ENCODE data around the gene CXCR1. TPM values are rescaled to one million over a fixed set of nuclear protein-coding genes. Genes with fewer than 3 reads are reported as not detected.

Gene CXCR1
- total and polyA plus RNA-seq, 2 of the 4 experiments (the other 2 are of a cell fraction), result not detected

- Histone ChIP-seq H3K18ac (ENCODE audit: low read depth, low read length) (no peak overlapping the region), H3K9me1 (ENCODE audit: insufficient read depth, low read length) (no peaks in the 10 kb centered on the region), H3K9ac (ENCODE audit: low read depth, low read length) (no peak overlapping the region), H3K14ac (replicated peaks; ENCODE audit: low read depth, low read length) (no peak overlapping the region), H3K4me2 (ENCODE audit: low read depth, low read length) (no peak overlapping the region), H2AK9ac (replicated peaks; ENCODE audit: low read depth, low read length, poor library complexity) (no peak overlapping the region), H2BK20ac (ENCODE audit: low read depth, low read length) (no peak overlapping the region), H3K4me3 (ENCODE audit: insufficient read depth, low read depth, low read length) (no peak overlapping the region), H4K5ac (ENCODE audit: low read depth, low read length) (no peak overlapping the region), H3K9me3 (ENCODE audit: control insufficient read depth, insufficient read depth, low read length) (no peaks in the 10 kb centered on the region), H2BK5ac (ENCODE audit: low read depth, low read length, poor library complexity, severe bottlenecking) (no peak overlapping the region), H3K4ac (ENCODE audit: low read depth, low read length) (no peak overlapping the region), H3K36me3 (ENCODE audit: control insufficient read depth, insufficient read depth, low read length) (no peaks in the 10 kb centered on the region), H4K20me1 (ENCODE audit: insufficient read depth, low read length) (no peaks in the 10 kb centered on the region), H2BK120ac (ENCODE audit: low read depth, low read length) (no peak overlapping the region), H2BK15ac (ENCODE audit: low read depth, low read length) (no peak overlapping the region), H2AFZ (replicated peaks; ENCODE audit: low read length, poor library complexity) (no peak overlapping the region), H3K4me1 (ENCODE audit: control insufficient read depth, insufficient read depth, low read length) (peaks cover 1% of the 10 kb centered on the region; the same call in 1 of the 2 replicates), H3K56ac (ENCODE audit: extremely low read depth, insufficient read depth, low read length) (no peak overlapping the region), H3K27ac (ENCODE audit: insufficient read depth, low read length) (no peak overlapping the region), H3K27me3 (ENCODE audit: control insufficient read depth, insufficient read depth, low read length) (peaks cover 42% of the 10 kb centered on the region), H4K91ac (ENCODE audit: insufficient read depth, low read depth, low read length) (no peak overlapping the region), H3K79me1 (ENCODE audit: low read depth in 1 of 2, low read length in 2 of 2) (no peaks in the 10 kb centered on the region), H2AK5ac (ENCODE audit: low read depth, low read length) (no peak overlapping the region), H3K23ac (ENCODE audit: low read depth, low read length) (no peak overlapping the region), H4K8ac (ENCODE audit: low read depth in 2 of 2, low read length in 2 of 2) (no peak overlapping the region)
- dilution Hi-C loops (cut with HindIII; ENCODE audit: low sequenced_read_pairs, unreplicated experiment), result no loop called here
- DNase-seq, result peak; percentile 6
- intact Hi-C loops (cut with micrococcal nuclease), result no loop called here
- TF ChIP-seq ELK1 (IDR thresholded peaks at IDR 0.05; ENCODE audit: borderline replicate concordance, low read depth, low read length) (no peak), BHLHE40 (IDR thresholded peaks at IDR 0.05; ENCODE audit: low read depth, low read length) (no peak), CHD1 (IDR thresholded peaks at IDR 0.05; ENCODE audit: low read depth, low read length) (no peak), SMC3 (IDR thresholded peaks at IDR 0.05; ENCODE audit: low read depth, low read length) (no peak), MAFK (IDR thresholded peaks at IDR 0.05; ENCODE audit: low read depth, low read length) (no peak), USF2 (IDR thresholded peaks at IDR 0.05; ENCODE audit: low read depth, low read length) (no peak), POLR2A (IDR thresholded peaks at IDR 0.05; ENCODE audit: low read depth, low read length) (no peak), MXI1 (IDR thresholded peaks at IDR 0.05; ENCODE audit: borderline replicate concordance, low read depth, low read length) (no peak), RCOR1 (IDR thresholded peaks at IDR 0.05; ENCODE audit: insufficient replicate concordance, low read length) (no peak), NFE2L2 (IDR thresholded peaks at IDR 0.05; ENCODE audit: low read depth, low read length) (no peak), MAZ (IDR thresholded peaks at IDR 0.05; ENCODE audit: borderline replicate concordance, low read depth, low read length) (no peak), FOS (IDR thresholded peaks at IDR 0.05; ENCODE audit: low read depth, low read length) (no peak), RFX5 (IDR thresholded peaks at IDR 0.05; ENCODE audit: low read depth, low read length) (no peak), RAD21 (IDR thresholded peaks at IDR 0.05; ENCODE audit: low read length) (no peak)
- TF ChIP-seq, protein P1, sequence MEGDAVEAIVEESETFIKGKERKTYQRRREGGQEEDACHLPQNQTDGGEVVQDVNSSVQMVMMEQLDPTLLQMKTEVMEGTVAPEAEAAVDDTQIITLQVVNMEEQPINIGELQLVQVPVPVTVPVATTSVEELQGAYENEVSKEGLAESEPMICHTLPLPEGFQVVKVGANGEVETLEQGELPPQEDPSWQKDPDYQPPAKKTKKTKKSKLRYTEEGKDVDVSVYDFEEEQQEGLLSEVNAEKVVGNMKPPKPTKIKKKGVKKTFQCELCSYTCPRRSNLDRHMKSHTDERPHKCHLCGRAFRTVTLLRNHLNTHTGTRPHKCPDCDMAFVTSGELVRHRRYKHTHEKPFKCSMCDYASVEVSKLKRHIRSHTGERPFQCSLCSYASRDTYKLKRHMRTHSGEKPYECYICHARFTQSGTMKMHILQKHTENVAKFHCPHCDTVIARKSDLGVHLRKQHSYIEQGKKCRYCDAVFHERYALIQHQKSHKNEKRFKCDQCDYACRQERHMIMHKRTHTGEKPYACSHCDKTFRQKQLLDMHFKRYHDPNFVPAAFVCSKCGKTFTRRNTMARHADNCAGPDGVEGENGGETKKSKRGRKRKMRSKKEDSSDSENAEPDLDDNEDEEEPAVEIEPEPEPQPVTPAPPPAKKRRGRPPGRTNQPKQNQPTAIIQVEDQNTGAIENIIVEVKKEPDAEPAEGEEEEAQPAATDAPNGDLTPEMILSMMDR (conservative IDR thresholded peaks at IDR 0.05; ENCODE audit: low read depth, low read length), result no peak
- ATAC-seq (ENCODE audit: low read depth), result no peak
- in situ Hi-C loops (cut with MboI; ENCODE audit: low sequenced_read_pairs), result no loop called here
- no TSS peak for BruUV-seq (replicated peaks)
- WGBS, 2 experiments (ENCODE audit: extremely low coverage in 2 of 2, insufficient read length in 1 of 2), result 0% methylated on average over 1 of the region's 1 CpG; no CpG with 5 or more reads in 1 of the 2 experiments
- ChIA-PET POLR2A (ENCODE audit: unreplicated experiment) (no interaction called here), CTCF (interaction anchor here (0.7 kb wide), 1 partner anchor 94 kb away, joined by 3 read pairs; no protein-coding TSS in a partner anchor)
These were observed 1.3 kb upstream of the CXCR1 start for GRCh38 chr2:218168016-218168415.

Measured in IMR-90 (cell line).